NOMO-1 treated with DMSO at 0.1 percent for 48 hours (cell line): ENCODE results near the gene SKAP1.
A peak's percentile ranks its signal among the peaks of the same experiment; 100 is the strongest.
"Not testable (repeated sequence)": the region's sequence is repeated elsewhere in the genome, so short reads cannot be mapped to it uniquely, and the experiment has no call there.

Experiments used
- DNase-seq: peaks from one replicate; lab custom pipeline; 2025; ENCODE audit not compliant: unreplicated experiment; lab: John Stamatoyannopoulos, UW

SKAP1 gene

GRCh38 chr17:48247038-48247437 lies 183.0 kb downstream of the SKAP1 start:
- no peak for DNase-seq

DNA sequence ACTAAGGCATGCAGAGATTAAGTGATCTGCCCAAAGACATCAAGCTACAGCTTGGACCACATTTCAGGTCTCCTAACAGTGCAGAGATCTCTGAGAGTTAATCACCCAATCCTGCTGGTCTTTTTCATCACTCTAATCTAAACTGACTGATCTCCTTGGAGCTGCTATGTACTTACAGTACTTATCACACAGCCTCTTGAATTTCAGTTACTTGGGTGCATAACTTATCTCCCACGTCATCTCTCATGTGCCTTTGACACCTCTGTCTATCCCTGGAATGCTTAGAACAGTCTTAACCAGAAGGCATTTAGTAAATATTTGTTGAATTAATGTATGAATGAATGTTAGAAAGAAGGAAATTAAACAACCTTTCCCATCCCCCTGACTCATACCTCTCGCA lies 183.4 kb downstream of the SKAP1 start:
- DNase-seq: no peak

- not testable (repeated sequence) for DNase-seq
Observed at GRCh38 chr17:48245465-48246033, 184.5 kb downstream of the SKAP1 start.

GRCh38 chr17:48244814-48245213 lies 185.2 kb downstream of the SKAP1 start:
- no peak for DNase-seq

DNA sequence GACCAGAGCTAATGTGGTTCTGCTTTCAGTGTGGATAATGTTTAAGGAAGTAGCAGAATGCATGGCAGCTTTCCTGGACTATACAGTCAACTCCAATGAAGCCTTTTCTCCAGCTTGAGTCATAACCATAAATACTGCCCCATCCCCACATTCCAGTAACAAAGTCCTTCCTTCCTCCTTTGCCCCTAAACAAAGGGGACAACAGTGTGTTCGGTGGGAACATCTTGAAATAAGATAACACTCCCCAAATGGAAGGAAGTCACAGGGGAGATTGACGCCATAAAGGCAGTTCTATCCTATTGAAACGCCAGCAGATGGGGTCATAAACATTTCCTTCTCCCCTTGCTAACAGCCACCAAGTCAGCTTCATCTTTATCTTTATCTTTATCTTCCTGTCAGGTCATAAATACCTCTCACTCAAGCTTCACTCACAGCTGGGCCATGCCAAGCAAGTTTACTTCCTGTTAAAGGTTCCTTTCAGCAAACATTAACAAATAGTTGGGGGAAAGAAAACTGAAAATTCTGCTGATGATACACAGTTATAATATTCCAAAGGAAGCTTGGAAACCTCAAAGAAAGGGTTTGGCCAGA lies 185.8 kb downstream of the SKAP1 start:
- DNase-seq: peak; percentile 57

DNA sequence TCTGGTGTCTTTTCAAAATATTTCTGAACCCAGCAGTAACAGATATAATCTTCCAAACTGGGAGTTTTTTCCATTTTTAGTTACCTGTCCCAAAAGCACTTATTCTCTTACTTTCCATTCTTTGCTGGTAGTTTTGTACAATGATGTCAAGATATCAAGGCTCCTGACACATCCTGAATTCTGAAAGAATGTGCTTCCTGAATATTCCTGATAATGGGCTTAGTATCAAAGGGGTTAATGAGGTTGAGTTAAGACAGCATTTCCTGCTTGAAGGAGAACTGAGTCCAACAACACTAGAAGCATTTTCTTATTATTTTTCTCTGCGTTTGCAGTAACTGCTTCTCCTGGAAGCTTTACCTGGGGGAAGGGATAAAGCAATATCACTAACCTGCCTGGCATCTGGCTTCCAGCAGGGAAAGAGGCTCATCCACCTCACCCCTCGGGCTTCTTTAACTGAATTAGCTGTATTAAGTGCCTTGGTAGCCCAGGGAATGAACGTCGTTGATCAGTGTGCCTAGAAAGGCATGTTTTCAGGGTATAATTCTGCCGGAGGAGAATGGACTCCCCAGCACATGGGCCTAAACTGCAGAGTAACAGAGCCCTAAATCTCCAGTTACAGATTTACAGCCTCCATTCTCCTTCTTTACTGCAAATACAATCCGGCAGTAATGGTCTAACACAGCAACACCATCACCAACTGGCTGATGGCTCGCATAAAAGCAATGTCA lies 188.1 kb downstream of the SKAP1 start:
- DNase-seq: no peak

DNA sequence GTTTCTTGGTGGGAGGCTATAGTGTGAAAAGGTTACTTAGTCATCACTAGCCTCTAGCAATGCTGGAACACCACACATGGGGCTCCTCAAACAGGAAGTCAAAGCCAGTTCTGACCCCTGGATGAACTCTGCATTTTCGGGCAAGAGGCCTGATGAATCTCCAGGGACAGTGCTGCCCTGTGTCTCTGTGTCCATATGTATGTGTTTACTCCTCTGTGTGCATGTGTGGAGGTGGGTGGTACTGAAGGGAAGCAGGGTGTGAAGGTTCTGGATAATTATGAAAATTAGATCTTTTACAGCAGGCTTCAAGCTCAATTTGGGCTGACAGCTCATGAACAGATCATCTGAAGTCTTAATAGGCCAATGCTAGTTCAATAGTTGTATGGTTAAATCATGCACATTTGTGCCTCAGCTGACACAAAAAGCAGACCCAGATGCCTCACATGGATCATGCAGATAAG lies 188.9 kb downstream of the SKAP1 start:
- DNase-seq: peak; percentile 68

GRCh38 chr17:48240562-48241130 lies 189.4 kb downstream of the SKAP1 start:
- no peak for DNase-seq

GRCh38 chr17:48240122-48240521 lies 189.9 kb downstream of the SKAP1 start:
- DNase-seq: no peak

DNA sequence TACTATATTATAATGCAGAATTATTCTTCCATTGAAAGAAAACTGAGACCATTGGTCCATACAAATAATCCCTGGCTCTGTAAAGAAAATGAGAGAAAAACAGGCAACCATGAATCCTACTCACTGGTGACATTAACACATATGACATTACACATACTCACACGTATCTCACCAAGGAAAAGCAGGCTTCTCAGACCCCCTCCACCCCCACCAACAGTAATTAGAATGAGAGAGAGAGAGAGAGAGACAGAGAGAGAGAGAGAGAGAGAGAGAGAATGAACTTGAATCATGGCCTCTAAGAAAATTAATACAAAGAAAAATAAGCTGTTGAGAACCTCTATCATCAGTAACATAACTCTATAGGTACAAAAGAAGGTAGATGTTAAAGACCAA lies 190.4 kb downstream of the SKAP1 start:
- DNase-seq: no peak

DNA sequence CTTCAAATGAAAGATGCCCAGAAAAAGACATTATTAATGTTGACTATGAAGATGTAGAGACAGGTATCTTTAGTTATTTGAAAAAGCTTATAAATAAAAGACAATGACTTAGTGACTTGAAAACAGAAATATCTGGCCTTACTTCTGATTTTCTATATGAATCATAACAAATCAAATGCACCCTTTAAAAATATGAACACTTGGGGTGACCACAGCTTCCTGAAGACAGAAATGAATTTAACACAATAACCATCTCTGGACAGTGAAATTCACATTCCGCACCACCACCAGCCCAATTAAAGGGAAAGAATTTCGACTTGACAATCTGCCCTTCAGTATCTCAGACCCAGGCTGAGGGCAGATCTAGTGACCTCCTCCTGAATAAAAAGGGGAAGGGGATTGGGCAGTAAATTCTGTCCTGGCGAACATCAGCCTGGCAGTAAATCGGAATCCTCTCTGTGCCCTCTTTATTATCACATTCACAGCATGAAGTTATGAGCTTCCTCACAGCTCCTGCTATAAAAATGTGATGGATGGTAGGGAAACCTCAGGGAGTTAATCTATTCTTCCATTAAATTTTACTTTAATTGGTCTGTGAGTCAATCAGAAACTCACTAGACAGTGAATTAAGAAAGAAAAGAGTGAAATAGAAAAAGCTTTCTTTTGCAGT lies 190.9 kb downstream of the SKAP1 start:
- no peak for DNase-seq

DNA sequence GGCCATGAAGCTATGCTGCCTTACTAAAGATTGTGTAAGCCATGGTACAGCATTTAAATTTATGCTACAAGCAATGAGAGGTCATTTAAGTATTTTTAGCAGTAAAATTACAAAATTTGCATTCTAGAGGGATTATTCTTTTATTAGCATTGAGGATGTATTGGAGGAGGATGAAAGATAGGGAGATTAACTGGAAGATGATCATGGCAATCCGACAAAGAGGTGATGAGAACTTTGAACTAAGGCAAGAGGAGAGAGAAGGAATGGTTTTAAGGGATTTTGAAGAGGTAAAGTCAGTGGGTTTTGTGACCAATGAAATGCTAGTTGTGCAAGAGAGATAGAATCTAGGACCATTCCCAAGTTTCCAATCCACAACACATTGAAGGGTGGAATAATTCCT lies 192.6 kb downstream of the SKAP1 start:
- DNase-seq: no peak

- no peak for DNase-seq
Observed at GRCh38 chr17:48236681-48237134, 193.3 kb downstream of the SKAP1 start.

DNA sequence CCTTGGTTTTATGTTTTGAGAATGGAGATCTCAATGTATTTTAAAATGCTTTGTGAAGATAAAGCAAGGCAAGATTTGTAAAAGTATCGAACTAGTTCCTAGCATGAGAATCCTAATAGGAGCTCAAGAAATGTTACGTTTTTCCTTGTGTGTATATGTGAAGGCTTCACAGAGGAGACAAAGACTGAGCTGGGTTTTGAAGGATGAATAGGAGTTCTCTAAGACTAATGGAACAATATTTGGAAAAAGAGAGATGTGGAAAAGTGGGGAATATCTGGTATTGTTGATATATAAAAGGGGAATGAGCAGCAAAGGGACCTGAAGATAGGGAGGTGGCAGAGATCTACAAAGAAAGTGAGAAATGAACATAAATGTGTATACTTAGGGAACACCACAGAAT lies 195.1 kb downstream of the SKAP1 start:
- no peak for DNase-seq

DNA sequence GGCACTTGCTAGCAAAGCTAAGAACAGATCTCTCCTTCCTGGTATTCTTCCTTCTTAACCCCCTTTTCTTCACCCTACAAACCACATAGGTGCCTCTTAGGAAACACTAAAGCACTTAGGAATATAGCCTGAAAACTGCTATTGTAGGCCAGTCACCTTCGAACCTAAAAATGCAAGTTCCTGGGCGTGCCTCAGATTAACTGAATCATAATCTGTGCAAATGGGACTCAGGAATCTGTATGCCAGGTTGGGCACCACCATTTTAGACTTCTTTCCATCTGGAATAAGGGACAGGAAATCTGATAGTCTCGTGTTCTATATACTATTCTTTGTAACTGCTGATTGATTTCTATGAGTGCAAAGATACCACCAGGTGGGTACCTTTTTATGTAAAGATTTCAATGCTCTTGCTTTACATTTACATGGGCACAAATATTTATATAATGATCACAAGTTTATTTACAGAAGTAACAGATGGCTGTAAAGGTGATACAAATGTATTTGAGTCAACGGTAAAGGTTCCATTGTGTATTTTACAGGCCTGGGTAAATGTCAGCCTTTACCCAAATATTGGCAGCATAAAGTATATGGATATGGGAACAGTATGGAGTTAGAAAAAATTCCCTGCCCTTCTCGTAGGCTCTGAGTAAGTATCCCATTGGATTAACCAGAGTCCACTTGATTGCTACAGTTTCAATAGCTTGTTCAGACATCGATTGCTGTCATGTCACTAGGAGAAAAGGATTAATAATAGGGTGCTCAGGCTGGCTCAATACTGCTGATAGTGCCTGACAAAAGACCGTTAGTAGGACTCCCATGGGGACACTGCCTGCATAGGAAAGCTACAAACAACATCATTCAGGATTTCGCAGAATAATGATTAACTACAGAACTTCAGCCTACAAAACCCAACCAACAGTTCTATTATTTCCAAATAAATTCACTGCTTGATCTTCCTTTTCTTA lies 197.7 kb downstream of the SKAP1 start:
- no peak for DNase-seq

GRCh38 chr17:48229936-48230335 lies 200.1 kb downstream of the SKAP1 start:
- no peak for DNase-seq

- DNase-seq: no peak
Observed at GRCh38 chr17:48228720-48229119, 201.3 kb downstream of the SKAP1 start.

DNA sequence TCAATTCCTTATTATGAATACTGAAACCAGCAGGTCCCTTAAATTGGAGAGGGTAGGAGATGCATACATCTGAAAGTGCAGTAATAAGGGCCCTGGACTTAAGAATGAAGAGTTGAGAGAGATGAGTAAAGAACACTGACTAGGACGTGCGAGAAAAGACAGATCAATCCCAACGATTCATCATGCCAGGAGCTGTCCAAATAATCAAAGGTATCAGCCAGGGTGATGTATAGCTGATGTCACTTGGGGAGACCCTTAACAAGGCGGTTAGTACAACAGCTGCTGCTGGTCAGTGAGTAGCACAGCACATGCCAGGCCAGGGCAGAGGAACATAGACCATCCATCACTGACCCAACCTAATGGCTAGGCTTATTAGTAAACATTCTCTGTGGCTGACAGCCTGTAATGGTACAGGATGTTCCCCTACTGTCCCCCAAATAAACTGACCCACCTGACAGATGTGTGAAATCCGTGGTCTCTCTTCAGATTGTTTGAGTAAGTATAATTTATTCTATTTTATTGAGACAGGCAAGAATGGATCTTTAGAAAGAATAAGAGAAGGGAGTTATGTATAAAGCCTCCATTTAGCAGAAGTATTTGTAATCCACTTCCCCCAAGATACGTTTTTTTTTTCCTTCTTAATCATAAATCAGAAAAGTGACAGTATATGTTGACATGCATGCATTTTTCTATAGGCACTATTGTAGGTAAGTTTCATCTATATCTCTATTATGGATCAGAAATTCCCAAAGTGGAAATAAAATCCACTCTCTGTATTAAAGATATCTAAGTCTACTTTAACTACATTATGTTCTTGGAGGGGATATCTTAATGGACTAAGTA lies 204.1 kb downstream of the SKAP1 start:
- DNase-seq: no peak

DNA sequence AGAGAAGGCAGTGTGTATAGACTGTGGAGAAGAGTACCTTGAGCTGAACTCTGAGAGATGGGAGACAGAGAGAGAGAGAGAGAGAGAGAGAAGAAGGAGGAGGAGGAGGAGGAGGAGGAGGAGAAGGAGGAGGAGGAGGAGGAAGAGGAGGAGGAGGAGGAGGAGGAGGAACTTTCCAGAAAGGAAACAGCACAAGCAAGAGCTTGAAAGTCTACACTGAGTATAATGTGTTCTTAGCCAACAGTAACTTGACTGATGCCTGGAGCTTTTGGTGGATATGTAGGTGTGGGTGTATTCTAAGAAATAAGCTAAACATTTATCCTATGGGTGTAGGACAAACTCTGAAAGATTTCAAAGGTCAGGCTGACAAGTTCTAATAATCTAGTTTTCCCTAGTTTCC lies 206.1 kb downstream of the SKAP1 start:
- no peak for DNase-seq
